Measurements from ENCODE around the gene ATP5PF.
"Not testable (repeated sequence)": the region's sequence is repeated elsewhere in the genome, so short reads cannot be mapped to it uniquely, and the experiment has no call there.

The ATP5PF gene

GRCh38 chr21:25734904-25735645, at the start of gene ATP5PF, which contains the start of gene GABPA:
ATP5PF (minus strand) TSS chr21:25734904; CDS start chr21:25729794, 5,110 bp downstream.
GABPA (plus strand) TSS chr21:25734972; CDS start chr21:25741599, 6,627 bp downstream.
- DNase-seq = peak; percentile 99

DNA sequence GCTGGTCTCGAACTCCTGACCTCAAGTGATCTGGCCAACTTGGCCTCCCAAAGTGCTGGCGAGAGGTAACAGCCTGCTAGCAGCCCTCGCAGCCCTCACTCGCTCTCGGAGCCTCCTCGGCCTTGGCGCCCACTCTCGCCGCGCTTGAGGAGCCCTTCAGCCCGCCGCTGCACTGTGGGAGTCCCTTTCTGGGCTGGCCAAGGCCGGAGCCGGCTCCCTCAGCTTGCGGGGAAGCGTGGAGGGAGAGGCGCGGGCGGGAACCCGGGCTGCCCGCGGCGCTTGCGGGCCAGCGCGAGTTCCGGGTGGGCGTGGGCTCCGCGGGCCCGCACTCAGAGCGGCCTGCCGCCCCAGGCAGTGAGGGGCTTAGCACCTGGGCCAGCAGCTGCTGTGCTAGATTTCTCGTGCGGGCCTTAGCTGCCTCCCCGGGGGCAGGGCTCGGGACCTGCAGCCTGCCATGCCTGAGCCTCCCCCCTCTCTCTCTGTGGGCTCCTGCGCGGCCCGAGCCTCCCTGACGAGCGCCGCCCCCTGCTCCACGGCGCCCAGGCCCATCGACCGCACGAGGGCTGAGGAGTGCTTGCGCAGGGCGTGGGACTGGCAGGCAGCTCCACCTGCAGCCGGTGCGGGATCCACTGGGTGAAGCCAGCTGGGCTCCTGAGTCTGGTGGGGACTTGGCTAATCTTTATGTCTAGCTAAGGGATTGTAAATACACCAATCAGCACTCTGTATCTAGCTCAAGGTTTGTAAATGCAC, 43.6 kb upstream of the ATP5PF start:
- DNase-seq = not testable (repeated sequence)

GRCh38 chr21:25776440-25776839, 41.7 kb upstream of the ATP5PF start:
- DNase-seq = no peak

DNA sequence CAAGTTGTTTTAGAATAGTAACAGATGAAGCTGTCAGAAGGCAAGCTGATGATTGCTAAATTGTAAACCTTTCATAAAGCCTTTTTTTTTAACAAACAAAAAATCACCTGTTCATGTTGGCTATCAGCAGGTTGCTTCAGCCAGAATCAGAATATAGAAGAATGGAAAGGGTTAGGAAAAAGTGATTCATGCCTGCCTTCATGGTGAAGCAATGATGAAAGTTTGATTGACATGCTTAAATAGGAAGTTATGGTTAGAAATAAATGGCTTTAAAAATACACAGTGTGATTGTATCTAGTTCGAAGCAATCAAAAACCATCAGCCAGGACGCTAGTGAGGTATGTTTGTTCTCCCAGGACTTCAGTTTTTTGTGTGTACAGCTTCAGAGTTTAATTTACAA, 38.0 kb upstream of the ATP5PF start:
- DNase-seq = no peak

DNA sequence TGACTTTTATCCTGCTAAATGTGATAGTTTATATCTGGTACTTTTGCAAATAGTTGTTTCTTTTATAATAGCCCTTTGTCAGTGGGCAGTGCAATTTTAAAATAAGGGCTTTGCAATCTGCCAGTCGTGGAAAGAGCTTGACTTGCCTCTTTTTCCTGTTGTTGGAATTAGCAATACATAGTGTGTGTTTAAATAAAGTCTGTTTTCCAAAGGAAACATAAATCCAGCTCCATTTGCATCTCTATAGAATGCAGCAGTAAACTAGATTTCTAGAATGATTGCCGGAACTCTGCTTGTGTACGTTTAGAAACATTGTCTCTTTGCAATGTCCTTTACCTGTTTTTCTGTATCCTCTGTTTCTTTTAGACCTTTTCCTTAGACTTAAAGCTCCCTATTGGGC, 33.2 kb upstream of the ATP5PF start:
- DNase-seq = no peak

- DNase-seq = no peak
These were observed 29.4 kb upstream of the ATP5PF start for GRCh38 chr21:25764065-25764464.

DNA sequence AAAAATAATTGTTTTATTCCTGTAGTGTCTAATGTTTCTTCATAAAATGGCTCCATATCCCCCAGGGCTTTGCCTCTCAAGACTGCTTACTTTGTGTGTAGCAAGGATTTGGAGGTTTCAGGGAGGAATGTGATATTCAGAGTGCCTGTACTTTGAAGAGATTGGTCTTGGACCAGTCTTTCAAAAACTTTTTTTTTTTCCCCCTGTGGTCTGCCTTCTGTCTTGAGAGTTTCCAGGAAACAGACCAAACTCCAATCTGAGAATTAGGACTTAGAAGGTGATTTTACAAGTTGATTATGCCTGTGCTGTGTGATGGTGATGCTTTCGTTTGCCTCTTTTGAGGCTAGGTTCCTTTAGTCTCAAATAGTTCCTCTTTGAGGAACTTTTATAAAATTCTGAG, 26.0 kb upstream of the ATP5PF start:
- DNase-seq = no peak

- no peak for DNase-seq
These were observed 25.4 kb upstream of the ATP5PF start for GRCh38 chr21:25760061-25760460.

DNA sequence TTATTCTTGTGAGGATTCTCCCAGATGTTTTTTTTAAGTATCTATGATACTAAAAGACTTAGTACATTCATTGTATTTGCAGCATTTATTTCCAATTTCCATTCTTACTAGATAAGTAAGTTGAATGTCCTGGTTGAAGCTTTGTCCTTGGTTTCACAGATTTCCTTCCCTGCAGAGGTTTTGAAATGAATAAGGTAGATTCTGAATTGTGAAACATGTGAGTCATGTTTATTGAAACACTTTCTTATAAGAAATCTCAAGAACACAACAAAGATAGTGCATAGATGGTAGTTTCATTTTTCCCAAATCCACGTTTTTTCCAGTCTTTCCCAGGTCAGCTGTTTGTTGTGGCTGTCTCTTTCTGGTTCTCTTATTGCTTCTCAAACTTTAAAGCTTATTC, 24.9 kb upstream of the ATP5PF start:
- no peak for DNase-seq

- DNase-seq = no peak
These were observed 22.8 kb upstream of the ATP5PF start for GRCh38 chr21:25757531-25757930.

DNA sequence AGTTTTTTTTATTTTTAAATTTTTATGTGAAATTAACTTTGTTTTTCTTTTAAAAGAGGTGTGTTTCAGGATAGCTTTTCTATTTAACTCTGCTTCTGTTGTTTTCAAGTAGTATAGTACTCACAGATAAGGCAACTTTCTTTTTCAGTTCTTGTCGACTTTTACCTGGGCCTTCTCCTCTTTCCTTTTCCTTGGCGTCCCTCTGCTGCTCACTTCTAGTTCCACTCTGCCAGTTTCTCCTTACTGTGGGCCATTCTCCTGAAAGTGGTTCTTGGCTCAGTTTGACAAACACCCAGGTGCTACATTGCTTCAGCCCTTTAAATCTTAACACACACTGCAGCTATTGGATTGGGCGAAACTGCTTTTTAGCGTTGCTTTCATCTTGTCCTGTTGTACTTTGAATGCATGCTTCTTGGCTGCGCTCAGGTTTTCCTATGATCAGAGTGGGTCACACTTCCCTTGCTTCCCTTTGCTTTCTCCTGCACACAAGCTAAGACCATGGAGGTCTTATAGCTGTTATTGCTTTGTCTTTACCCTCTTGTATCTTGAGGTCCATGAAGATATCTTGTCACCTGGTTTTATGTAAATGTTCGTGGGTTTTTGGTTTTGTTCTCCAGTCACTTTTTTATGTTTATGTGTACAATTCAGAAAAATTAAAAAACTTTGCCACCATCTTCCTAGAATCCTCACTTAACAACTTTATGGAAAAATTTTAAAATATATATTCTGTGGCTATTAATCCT, 21.7 kb upstream of the ATP5PF start:
- no peak for DNase-seq

- no peak for DNase-seq
These were observed 17.7 kb upstream of the ATP5PF start for GRCh38 chr21:25752416-25752815.

GRCh38 chr21:25750085-25750484, 15.4 kb upstream of the ATP5PF start:
- DNase-seq = no peak

DNA sequence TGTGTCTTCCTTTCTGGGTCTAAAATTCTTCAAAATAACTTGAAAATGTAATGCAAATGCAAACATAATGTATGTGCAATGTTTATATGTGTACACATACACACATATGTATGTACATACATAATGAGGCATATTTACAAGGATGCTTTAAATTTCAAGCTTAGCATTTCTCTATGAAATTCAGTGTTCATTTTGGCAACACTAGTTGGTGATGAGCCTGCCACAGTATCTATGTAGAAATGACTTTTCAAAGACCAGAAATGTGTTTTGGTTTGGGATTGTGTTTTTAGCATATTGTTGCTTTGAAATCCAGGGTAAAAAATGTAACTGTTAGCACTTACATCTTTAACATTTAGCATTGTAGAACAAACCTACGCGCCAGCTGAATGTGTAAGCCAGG, 10.2 kb upstream of the ATP5PF start:
- DNase-seq = no peak

DNA sequence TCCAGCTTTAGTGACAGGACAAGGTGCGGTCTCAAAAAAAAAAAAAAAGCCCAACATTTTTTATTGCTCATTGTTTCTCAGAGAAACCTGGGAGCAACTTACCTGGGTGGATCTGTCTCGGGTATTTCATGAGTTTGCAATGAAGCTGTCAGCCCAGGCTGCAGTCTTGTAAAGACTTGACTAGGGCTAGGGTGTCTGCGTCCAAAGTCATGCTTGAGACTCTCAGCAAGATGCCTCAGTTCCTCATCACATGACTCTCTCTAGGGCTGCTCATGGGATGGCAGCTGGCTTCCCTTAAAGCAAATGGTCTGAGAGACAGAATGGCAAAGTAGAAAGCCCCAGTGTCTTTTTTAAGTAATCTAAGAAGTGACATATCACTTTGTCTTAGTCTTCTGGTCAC, 8.2 kb upstream of the ATP5PF start:
- DNase-seq = no peak

- no peak for DNase-seq
These were observed 2.7 kb upstream of the ATP5PF start for GRCh38 chr21:25737421-25737820.

GRCh38 chr21:25735646-25736597, 1.2 kb upstream of the ATP5PF start:
- no peak for DNase-seq

DNA sequence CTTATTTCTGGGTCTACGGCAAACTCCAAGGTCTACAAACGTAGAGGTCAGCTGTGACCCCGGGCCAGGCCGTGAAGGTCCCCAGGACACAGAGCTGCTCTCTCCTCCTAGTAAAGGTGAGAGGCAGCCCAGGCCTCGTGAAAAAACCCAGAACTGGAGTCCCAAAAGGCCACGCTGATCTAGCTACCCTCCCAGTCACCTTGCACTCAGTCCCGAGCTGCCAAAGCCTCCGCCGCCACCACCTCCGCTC, 125 bp downstream of the ATP5PF start:
- no peak for DNase-seq

DNA sequence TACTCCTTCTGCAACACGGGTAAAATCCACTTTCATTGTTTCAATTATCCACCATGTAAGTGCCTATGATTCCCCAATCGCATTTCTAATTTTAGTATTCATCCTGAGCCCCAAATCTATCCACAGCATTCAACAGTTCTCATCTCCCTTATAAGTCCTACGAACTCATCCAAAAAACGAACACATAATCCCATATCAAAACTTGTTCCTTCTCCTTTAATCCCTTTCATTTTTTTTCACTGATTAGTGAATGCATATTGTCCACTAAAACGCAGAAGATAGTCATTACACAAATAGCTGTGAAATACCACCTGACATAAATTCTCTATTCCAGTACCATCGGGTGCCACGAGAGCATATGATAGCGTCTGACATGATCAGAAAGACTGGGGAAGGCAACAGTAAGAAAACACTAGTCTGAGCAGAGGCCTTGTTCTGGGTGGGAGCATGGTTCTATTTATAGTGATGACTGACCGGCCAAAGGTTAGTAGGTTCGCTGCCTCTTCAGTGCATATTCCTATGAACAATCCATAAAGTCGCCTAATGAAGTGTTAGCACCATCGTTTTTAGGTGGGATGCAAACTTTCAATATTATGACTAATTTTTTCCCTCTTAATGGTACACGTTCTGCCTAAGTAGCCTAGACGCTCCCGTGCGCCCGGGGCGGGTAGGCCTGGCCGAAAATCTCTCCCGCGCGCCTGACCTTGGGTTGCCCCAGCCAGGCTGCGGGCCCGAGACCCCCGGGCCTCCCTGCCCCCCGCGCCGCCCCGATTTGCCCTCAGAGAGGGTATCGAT, 648 bp downstream of the ATP5PF start:
- no peak for DNase-seq

DNA sequence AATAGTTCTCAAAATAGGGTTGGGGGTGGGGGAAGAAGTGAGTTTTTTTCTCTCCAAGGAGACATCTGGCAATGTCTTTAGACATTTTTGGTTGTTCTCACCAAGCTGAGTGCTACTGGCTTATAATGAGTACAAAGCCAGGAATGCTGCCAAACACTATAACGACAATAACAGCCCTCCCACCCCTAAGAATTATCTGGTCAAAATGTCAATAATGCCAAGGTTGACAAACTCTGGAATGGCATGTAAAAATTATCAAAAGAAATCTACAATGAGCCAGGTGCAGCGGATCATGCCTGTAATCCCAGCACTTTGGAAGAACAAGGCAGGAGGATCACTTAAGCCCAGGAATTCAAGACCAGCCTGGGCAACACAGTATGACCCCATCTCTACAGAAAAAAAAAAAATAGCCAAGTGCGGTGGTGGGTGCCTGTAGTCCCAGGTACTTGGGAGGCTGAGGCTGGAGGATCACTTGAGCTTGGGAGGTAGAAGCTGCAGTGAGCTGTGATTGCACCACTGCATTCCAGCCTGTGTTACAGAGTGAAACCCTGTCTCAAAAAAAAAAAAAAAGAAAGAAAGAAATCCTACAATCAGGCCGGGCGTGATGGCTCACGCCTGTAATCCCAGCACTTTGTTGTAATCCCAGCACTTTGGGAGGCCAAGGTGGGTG, 2.5 kb downstream of the ATP5PF start:
- DNase-seq = no peak

GRCh38 chr21:25722631-25723030, 12.1 kb downstream of the ATP5PF start:
- no peak for DNase-seq

Data from retina (tissue), 1 donor.